HEK293 (cell line): Measurements from ENCODE around the gene RXRG.

ENCODE experiments used
- CTCF ChIA-PET: fragments of 350-600 bp; formaldehyde crosslinking; extraction: SDS; loops from one replicate; lab custom pipeline; 2021; ENCODE audit warnings: antibody characterized with exemption; lab: Yijun Ruan, JAX
- POLR2A ChIA-PET: fragments of 300-600 bp; formaldehyde crosslinking; extraction: SDS; loops from one replicate; lab custom pipeline; 2020; ENCODE audit warnings: antibody characterized with exemption, inconsistent platforms; lab: Yijun Ruan, JAX
- H3K27ac ChIP-seq: fragments of 200-500 bp; sonication (Bioruptor generic); 2 replicates; pipeline ENCODE4 v1.5.1; 2014; ENCODE audit warnings: low read depth, low read length, control low read depth, inconsistent platforms; ENCODE audit errors: extremely low read depth
- H3K36me3 ChIP-seq, 2 experiments: fragments of 200-500 bp in 1 of 2; sonication (Bioruptor generic) in 1 of 2; 1 replicate in 1 of 2; 2 replicates in 1 of 2; pipeline ENCODE4 v1.5.1; 2014 to 2017; ENCODE audit warnings: inconsistent platforms in 2 of 2, low read length in 2 of 2; ENCODE audit not compliant: control insufficient read depth in 2 of 2, insufficient read depth in 1 of 2
- H3K4me1 ChIP-seq: fragments of 200-500 bp; sonication (Bioruptor generic); 2 replicates; pipeline ENCODE4 v1.5.1; 2014; ENCODE audit warnings: mild to moderate bottlenecking, low read length, inconsistent platforms; ENCODE audit not compliant: control insufficient read depth, insufficient read depth
- H3K4me3 ChIP-seq: 2 replicates; pipeline ENCODE4 v1.5.1; 2011; ENCODE audit warnings: low read depth, mild to moderate bottlenecking, control low read depth, low read length, moderate library complexity
- H3K9me3 ChIP-seq: fragments of 200-500 bp; sonication (Bioruptor generic); 2 replicates; pipeline ENCODE4 v1.5.1; 2014; ENCODE audit warnings: low read depth, low read length, inconsistent platforms; ENCODE audit not compliant: control insufficient read depth, insufficient read depth
- BCL11B ChIP-seq: fragments of 450-650 bp; formaldehyde crosslinking; IDR thresholded peaks from 2 replicates; pipeline ENCODE4 v1.5.1; 2016; ENCODE audit warnings: low read depth, missing biosample characterization, missing genetic modification characterization
- GLI4 ChIP-seq: fragments of 450-650 bp; formaldehyde crosslinking; IDR thresholded peaks from 2 replicates; pipeline ENCODE4 v1.5.1; 2016; ENCODE audit warnings: missing biosample characterization, missing genetic modification characterization
- SCRT2 ChIP-seq: fragments of 450-650 bp; formaldehyde crosslinking; IDR thresholded peaks from 2 replicates; pipeline ENCODE4 v1.5.1; 2016; ENCODE audit warnings: missing biosample characterization, missing genetic modification characterization
- ZFHX2 ChIP-seq: fragments of 450-650 bp; formaldehyde crosslinking; conservative IDR thresholded peaks from 2 replicates; pipeline ENCODE4 v1.5.1; 2016; ENCODE audit warnings: missing biosample characterization, missing genetic modification characterization
- ZNF202 ChIP-seq: fragments of 450-650 bp; formaldehyde crosslinking; IDR thresholded peaks from 2 replicates; pipeline ENCODE4 v1.5.1; 2016; ENCODE audit warnings: missing biosample characterization, missing genetic modification characterization, borderline replicate concordance
- ZNF214 ChIP-seq: fragments of 450-650 bp; formaldehyde crosslinking; IDR thresholded peaks from 2 replicates; pipeline ENCODE4 v1.5.1; 2017; ENCODE audit warnings: missing biosample characterization, mild to moderate bottlenecking, missing genetic modification characterization, borderline replicate concordance
- ZNF24 ChIP-seq: fragments of 450-650 bp; formaldehyde crosslinking; IDR thresholded peaks from 2 replicates; pipeline ENCODE4 v1.5.1; 2016; ENCODE audit warnings: missing biosample characterization, missing genetic modification characterization
- ZNF274 ChIP-seq, 2 experiments: fragments of 200-500 bp in 1 of 2; fragments of 450-650 bp in 1 of 2; sonication (Bioruptor generic) in 1 of 2; formaldehyde crosslinking in 1 of 2; IDR thresholded peaks; 2 replicates each; pipeline versions ENCODE4 v1.5.1 to v1.6.1; 2014 to 2016; ENCODE audit warnings: borderline replicate concordance in 1 of 2, inconsistent platforms in 1 of 2, low read length in 1 of 2, missing biosample characterization in 1 of 2, missing genetic modification characterization in 1 of 2
- ZNF302 ChIP-seq: fragments of 450-650 bp; formaldehyde crosslinking; IDR thresholded peaks from 2 replicates; pipeline ENCODE4 v1.5.1; 2016; ENCODE audit warnings: missing biosample characterization, missing genetic modification characterization, low read depth
- ZNF366 ChIP-seq: fragments of 450-650 bp; formaldehyde crosslinking; conservative IDR thresholded peaks from 2 replicates; pipeline ENCODE4 v1.5.1; 2016; ENCODE audit warnings: missing biosample characterization, missing genetic modification characterization
- ZNF473 ChIP-seq: fragments of 450-650 bp; formaldehyde crosslinking; IDR thresholded peaks from 2 replicates; pipeline ENCODE4 v1.5.1; 2017; ENCODE audit warnings: missing biosample characterization, missing genetic modification characterization
- ZNF548 ChIP-seq: fragments of 450-650 bp; formaldehyde crosslinking; IDR thresholded peaks from 2 replicates; pipeline ENCODE4 v1.5.1; 2016; ENCODE audit warnings: missing biosample characterization, missing genetic modification characterization
- ZNF596 ChIP-seq: fragments of 450-650 bp; IDR thresholded peaks from 2 replicates; pipeline ENCODE4 v1.5.0; 2018; ENCODE audit warnings: missing biosample characterization, mild to moderate bottlenecking, missing genetic modification characterization, moderate library complexity
- ZNF623 ChIP-seq: fragments of 450-650 bp; formaldehyde crosslinking; IDR thresholded peaks from 2 replicates; pipeline ENCODE4 v1.5.1; 2016; ENCODE audit warnings: missing biosample characterization, missing genetic modification characterization
- ZNF792 ChIP-seq: fragments of 450-650 bp; formaldehyde crosslinking; IDR thresholded peaks from 2 replicates; pipeline ENCODE4 v1.5.1; 2016; ENCODE audit warnings: missing biosample characterization, missing genetic modification characterization
- ZSCAN30 ChIP-seq: fragments of 450-650 bp; IDR thresholded peaks from 2 replicates; pipeline ENCODE4 v1.5.1; 2018; ENCODE audit warnings: missing biosample characterization, mild to moderate bottlenecking, missing genetic modification characterization, moderate library complexity
- TF ChIP-seq, protein P1 (sequence below): fragments of 450-650 bp; formaldehyde crosslinking; IDR thresholded peaks from 2 replicates; pipeline ENCODE4 v1.5.1; 2016; ENCODE audit warnings: missing biosample characterization, missing genetic modification characterization
- TF ChIP-seq, protein P2 (sequence below): fragments of 450-650 bp; formaldehyde crosslinking; IDR thresholded peaks from 2 replicates; pipeline ENCODE4 v1.5.1; 2016; ENCODE audit warnings: missing biosample characterization, missing genetic modification characterization, low read depth
- TF ChIP-seq, protein P3 (sequence below): fragments of 450-650 bp; formaldehyde crosslinking; IDR thresholded peaks from 2 replicates; pipeline ENCODE4; 2016; ENCODE audit warnings: missing biosample characterization, missing genetic modification characterization
- TF ChIP-seq, protein P4 (sequence below): fragments of 450-650 bp; formaldehyde crosslinking; IDR thresholded peaks from 2 replicates; pipeline ENCODE4 v1.5.1; 2016; ENCODE audit warnings: missing biosample characterization, missing genetic modification characterization
- TF ChIP-seq, protein P5 (sequence below): fragments of 450-650 bp; IDR thresholded peaks from 2 replicates; pipeline ENCODE4 v1.5.1; 2018; ENCODE audit warnings: missing biosample characterization, mild to moderate bottlenecking, missing genetic modification characterization

The RXRG gene

DNA sequence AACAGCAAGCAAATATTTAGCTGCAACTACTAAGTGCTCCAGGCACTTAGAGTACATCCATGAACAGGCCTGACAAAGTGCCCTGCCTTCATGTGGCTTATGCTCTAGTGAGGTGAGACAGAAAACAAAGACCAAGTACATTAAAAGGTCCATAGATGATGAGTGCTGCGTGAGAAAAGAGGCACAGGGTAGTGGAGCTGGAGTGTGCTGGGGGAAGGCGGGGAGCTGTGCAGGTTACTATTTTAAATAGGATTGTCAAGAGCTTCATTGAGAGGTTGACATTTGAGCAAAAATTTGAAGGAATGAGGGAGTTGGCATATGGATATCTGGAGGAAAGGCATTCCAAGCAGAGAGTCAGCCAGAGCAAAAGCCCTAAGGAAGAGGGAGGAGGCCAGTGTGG, 29.3 kb upstream of the RXRG start:
- TF ChIP-seq ZNF596 (tag by site-specific recombination): no peak
- TF ChIP-seq ZNF274 (IDR thresholded peaks at IDR 0.05; ENCODE audit: low read length): no peak
- TF ChIP-seq ZNF274 (tag by site-specific recombination; IDR thresholded peaks at IDR 0.05; ENCODE audit: borderline replicate concordance): no peak
- no peak for TF ChIP-seq SCRT2 (tag by site-specific recombination)
- no peak for TF ChIP-seq ZNF792 (tag by site-specific recombination)
- no peak for TF ChIP-seq ZNF548 (tag by site-specific recombination)
- TF ChIP-seq ZSCAN30 (tag by site-specific recombination): no peak
- TF ChIP-seq ZNF214: no peak
- TF ChIP-seq ZNF473 (tag by site-specific recombination): no peak
- TF ChIP-seq ZNF24 (tag by site-specific recombination): no peak
- TF ChIP-seq, protein P1, sequence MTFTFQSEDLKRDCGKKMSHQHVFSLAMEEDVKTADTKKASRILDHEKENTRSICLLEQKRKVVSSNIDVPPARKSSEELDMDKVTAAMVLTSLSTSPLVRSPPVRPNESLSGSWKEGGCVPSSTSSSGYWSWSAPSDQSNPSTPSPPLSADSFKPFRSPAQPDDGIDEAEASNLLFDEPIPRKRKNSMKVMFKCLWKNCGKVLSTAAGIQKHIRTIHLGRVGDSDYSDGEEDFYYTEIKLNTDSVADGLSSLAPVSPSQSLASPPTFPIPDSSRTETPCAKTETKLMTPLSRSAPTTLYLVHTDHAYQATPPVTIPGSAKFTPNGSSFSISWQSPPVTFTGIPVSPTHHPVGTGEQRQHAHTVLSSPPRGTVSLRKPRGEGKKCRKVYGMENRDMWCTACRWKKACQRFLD (tag by site-specific recombination): no peak
- TF ChIP-seq, protein P2, sequence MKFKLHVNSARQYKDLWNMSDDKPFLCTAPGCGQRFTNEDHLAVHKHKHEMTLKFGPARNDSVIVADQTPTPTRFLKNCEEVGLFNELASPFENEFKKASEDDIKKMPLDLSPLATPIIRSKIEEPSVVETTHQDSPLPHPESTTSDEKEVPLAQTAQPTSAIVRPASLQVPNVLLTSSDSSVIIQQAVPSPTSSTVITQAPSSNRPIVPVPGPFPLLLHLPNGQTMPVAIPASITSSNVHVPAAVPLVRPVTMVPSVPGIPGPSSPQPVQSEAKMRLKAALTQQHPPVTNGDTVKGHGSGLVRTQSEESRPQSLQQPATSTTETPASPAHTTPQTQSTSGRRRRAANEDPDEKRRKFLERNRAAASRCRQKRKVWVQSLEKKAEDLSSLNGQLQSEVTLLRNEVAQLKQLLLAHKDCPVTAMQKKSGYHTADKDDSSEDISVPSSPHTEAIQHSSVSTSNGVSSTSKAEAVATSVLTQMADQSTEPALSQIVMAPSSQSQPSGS: no peak
- Histone ChIP-seq H3K4me3 (no peak overlapping the region), H3K4me1 (no peaks in the 10 kb centered on the region), H3K27ac (no peak overlapping the region), H3K36me3 (no peaks in the 10 kb centered on the region), H3K9me3 (no peaks in the 10 kb centered on the region)
- POLR2A ChIA-PET: no interaction called here
- CTCF ChIA-PET: interaction anchor here (0.8 to 1.5 kb wide), 3 partner anchors 26 to 360 kb away, joined by 3 to 4 read pairs (median 4); no protein-coding TSS in a partner anchor

DNA sequence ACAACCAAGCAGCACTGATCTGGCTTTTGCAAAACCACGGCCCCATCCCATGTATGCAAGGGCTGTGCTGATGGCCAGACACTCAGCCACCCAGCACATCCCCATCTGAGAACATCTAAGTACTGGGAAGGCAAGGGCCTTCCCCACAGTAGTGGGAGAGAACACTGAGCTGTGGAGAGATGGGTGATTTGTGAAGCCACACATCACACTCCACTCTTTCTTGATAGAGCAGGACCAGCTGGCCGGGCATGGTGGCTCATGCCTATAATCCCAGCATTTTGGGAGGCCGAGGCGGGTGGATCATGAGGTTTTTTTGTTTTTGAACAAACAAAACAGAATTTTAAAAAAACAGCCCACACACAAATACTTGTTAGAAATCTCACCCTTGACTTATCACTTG, 28.2 kb upstream of the RXRG start:
- CTCF ChIA-PET: interaction anchor here (0.9 to 1.5 kb wide), 2 partner anchors 8 to 27 kb away, joined by 3 to 4 read pairs; no protein-coding TSS in a partner anchor
- no peak for TF ChIP-seq ZNF623
- TF ChIP-seq, protein P3, sequence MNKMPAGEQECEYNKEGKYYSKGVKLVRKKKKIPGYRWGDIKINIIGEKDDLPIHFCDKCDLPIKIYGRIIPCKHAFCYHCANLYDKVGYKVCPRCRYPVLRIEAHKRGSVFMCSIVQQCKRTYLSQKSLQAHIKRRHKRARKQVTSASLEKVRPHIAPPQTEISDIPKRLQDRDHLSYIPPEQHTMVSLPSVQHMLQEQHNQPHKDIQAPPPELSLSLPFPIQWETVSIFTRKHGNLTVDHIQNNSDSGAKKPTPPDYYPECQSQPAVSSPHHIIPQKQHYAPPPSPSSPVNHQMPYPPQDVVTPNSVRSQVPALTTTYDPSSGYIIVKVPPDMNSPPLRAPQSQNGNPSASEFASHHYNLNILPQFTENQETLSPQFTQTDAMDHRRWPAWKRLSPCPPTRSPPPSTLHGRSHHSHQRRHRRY (tag by site-specific recombination): no peak
- no peak for TF ChIP-seq ZNF202 (tag by site-specific recombination)
- no peak for TF ChIP-seq GLI4 (tag by site-specific recombination)
- TF ChIP-seq, protein P4, sequence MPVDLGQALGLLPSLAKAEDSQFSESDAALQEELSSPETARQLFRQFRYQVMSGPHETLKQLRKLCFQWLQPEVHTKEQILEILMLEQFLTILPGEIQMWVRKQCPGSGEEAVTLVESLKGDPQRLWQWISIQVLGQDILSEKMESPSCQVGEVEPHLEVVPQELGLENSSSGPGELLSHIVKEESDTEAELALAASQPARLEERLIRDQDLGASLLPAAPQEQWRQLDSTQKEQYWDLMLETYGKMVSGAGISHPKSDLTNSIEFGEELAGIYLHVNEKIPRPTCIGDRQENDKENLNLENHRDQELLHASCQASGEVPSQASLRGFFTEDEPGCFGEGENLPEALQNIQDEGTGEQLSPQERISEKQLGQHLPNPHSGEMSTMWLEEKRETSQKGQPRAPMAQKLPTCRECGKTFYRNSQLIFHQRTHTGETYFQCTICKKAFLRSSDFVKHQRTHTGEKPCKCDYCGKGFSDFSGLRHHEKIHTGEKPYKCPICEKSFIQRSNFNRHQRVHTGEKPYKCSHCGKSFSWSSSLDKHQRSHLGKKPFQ: no peak
- TF ChIP-seq ZNF302 (tag by site-specific recombination): no peak
- no peak for TF ChIP-seq ZFHX2
- TF ChIP-seq, protein P5, sequence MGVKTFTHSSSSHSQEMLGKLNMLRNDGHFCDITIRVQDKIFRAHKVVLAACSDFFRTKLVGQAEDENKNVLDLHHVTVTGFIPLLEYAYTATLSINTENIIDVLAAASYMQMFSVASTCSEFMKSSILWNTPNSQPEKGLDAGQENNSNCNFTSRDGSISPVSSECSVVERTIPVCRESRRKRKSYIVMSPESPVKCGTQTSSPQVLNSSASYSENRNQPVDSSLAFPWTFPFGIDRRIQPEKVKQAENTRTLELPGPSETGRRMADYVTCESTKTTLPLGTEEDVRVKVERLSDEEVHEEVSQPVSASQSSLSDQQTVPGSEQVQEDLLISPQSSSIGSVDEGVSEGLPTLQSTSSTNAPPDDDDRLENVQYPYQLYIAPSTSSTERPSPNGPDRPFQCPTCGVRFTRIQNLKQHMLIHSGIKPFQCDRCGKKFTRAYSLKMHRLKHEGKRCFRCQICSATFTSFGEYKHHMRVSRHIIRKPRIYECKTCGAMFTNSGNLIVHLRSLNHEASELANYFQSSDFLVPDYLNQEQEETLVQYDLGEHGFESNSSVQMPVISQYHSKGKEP (tag by site-specific recombination): no peak
- no peak for TF ChIP-seq ZNF366 (tag by site-specific recombination)
- no peak for TF ChIP-seq BCL11B (tag by site-specific recombination)
- Histone ChIP-seq H3K9me3 (no peaks in the 10 kb centered on the region), H3K4me1 (no peaks in the 10 kb centered on the region), H3K4me3 (no peak overlapping the region), H3K36me3 (no peaks in the 10 kb centered on the region), H3K27ac (no peak overlapping the region)
- POLR2A ChIA-PET: no interaction called here
